Thymus (tissue), 11 donors: ENCODE measurements around the gene GPR68. TPM values are rescaled to one million over a fixed set of nuclear protein-coding genes. Genes with fewer than 3 reads are reported as not detected.
A peak's percentile ranks its signal among the peaks of the same experiment; 100 is the strongest.

Source experiments
- DNase-seq, 9 donors: peaks; one replicate each; pipeline ENCODE4 v3.0.0-alpha.2; 2013; ENCODE audit warnings: low spot score in 9 of 9, low read depth in 6 of 9, missing footprints in 1 of 9
- H3K27ac ChIP-seq, 2 donors: one replicate each; pipeline ENCODE4 v1.5.1; 2013; ENCODE audit warnings: control low read depth in 1 of 2, low read depth in 1 of 2, low read length in 1 of 2, mild to moderate bottlenecking in 1 of 2, moderate library complexity in 1 of 2
- H3K27me3 ChIP-seq, 2 donors: one replicate each; pipeline ENCODE4 v1.5.1; 2013; ENCODE audit warnings: low read length in 1 of 2; ENCODE audit not compliant: control insufficient read depth in 2 of 2, insufficient read depth in 1 of 2
- H3K36me3 ChIP-seq, 2 donors: one replicate each; pipeline ENCODE4 v1.5.1; 2013; ENCODE audit warnings: low read length in 1 of 2, mild to moderate bottlenecking in 1 of 2, moderate library complexity in 1 of 2; ENCODE audit not compliant: control insufficient read depth in 2 of 2, insufficient read depth in 2 of 2
- H3K4me1 ChIP-seq, 2 donors: one replicate each; pipeline ENCODE4 v1.5.1; 2013; ENCODE audit warnings: low read length in 2 of 2; ENCODE audit not compliant: control insufficient read depth in 2 of 2, insufficient read depth in 2 of 2
- H3K4me3 ChIP-seq, 2 donors: one replicate each; pipeline ENCODE4 v1.5.1; 2013; ENCODE audit warnings: low read length in 2 of 2, control low read depth in 1 of 2, mild to moderate bottlenecking in 1 of 2
- H3K9me3 ChIP-seq, 2 donors: one replicate each; pipeline ENCODE4 v1.5.1; 2013; ENCODE audit warnings: low read length in 1 of 2, mild to moderate bottlenecking in 1 of 2; ENCODE audit not compliant: control insufficient read depth in 2 of 2, insufficient read depth in 1 of 2
- WGBS: extraction: QIAGEN DNeasy Blood & Tissue Kit; methylation state at CpG from one replicate; pipeline ENCODE4 v1.1.7; 2013; 5-methylcytosine and 5-hydroxymethylcytosine counted together
- polyA plus RNA-seq: library from polyadenylated mRNA; stranded (reverse); fragments of 200-250 nt; gene quantifications from one replicate; pipeline ENCODE4 v1.2.3, GENCODE V29; 2013
- total RNA-seq: library from RNA; stranded (reverse); fragments of 120-200 nt; gene quantifications from one replicate; pipeline ENCODE4 v1.2.4, GENCODE V29; 2013
- donor health status: healthy.

GPR68 gene
- total and polyA plus RNA-seq, 2 donors = 1.4 to 3.6 TPM

DNA sequence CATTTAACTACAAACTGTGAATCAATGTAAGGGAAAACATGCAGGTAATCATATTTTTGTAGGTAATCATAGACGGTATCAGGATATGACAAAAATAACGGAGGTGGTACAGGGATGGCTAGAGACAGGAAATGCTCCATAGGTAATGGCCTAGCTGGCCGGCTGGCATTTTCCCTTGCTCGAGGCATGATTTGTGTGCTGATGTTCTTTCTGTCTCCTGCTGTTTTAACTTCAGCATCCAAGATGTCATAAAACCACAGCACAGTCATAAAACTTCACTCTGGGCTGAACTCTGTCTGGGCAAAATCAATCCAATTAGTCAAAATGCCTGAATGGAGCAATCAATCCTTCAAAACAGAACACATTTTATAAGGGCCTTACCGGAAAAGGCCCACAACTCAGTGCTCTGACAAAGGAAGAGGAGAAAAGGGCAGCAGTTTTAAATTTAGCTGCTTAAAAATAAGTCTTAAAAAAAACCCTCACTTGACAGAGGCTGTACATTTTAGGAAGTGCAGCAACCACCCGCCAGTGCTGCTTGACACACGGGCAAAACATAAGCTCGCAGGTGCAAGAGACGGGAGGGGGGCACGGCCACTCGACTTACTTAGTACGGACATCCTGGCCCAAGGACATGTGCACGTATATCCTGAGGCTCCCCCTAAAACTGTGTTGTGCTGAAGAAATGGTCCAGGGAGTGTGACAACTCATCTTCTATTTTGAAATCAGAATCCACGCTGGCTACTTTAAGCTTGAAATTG is 40.5 kb upstream of the GPR68 start:
- Histone ChIP-seq H3K4me1 (peaks cover 10 to 40% of the 10 kb centered on the region in 2 donors), H3K27me3 (no peaks in the 10 kb centered on the region), H3K27ac (peak overlapping the region in 1 of 2 donors; percentile 20), H3K36me3 (peaks cover 72 to 96% of the 10 kb centered on the region in 2 donors), H3K4me3 (no peak overlapping the region), H3K9me3 (peaks cover 1 to 8% of the 10 kb centered on the region in 2 donors)
- 29% methylated on average over 14 of the region's 14 CpGs for WGBS
- DNase-seq = peak in 1 of 9 donors; percentile 38

DNA sequence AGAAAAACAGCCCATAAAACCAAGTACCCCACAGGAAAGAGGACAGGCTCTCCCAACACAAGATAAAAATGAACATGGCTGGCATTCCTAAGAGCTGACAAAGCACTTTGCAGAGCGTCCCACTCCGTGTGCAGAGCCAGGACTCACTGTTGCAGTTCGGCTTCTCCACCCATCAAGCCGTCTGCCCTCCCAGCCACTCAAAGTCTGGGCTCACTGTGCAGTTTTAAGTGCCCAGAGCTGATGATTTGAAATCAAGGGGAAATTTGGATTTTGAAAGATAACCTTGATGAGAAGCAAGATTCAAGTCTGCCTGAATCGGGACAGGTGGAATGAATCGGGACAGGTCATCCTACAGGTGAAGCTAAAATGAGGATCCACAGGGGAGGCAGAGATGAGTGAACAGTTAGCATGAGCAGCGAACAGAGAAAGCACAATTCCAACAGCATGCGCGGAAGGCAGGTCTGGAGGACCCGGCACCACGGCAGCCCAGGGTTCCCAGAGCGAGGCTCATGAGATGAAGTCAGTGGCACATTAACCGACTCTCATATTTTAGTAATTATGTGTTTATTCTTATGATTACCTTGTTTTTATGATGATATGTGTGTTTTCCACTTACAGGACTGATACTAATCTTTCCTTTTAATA is 39.8 kb upstream of the GPR68 start:
- no peak for DNase-seq
- H3K27ac ChIP-seq = no peak overlapping the region
- H3K27me3 ChIP-seq = no peaks in the 10 kb centered on the region
- peaks cover 10 to 47% of the 10 kb centered on the region in 2 donors for H3K4me1 ChIP-seq
- peaks cover 1 to 8% of the 10 kb centered on the region in 2 donors for H3K9me3 ChIP-seq
- H3K4me3 ChIP-seq = no peak overlapping the region
- peaks cover 72 to 96% of the 10 kb centered on the region in 2 donors for H3K36me3 ChIP-seq
- WGBS = 98% methylated on average over 13 of the region's 13 CpGs

DNA sequence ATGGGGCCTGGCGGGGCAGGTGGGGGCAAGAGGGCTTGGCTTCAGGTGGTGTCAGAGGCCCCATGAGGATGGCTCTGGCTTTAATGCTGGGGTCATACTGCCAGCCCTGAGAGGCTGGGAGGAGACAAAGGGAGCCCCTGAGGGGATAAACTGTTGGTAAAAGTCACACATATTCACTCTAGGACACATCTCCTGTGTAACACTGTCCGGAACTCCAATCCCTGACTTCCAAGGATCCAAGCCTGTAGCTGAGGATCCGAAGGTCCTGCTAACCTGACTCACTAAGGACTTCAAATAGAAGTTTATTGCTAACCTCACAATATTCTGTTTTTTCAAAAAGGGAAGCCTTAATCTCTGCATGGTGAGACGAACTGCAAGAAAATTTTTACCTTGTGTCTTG is 39.2 kb upstream of the GPR68 start:
- H3K27ac ChIP-seq = no peak overlapping the region
- H3K9me3 ChIP-seq = peaks cover 1 to 8% of the 10 kb centered on the region in 2 donors
- peaks cover 10 to 49% of the 10 kb centered on the region in 2 donors for H3K4me1 ChIP-seq
- 96% methylated on average over 4 of the region's 4 CpGs for WGBS
- no peak overlapping the region for H3K4me3 ChIP-seq
- H3K36me3 ChIP-seq = peaks cover 72 to 95% of the 10 kb centered on the region in 2 donors
- DNase-seq = no peak
- H3K27me3 ChIP-seq = no peaks in the 10 kb centered on the region

DNA sequence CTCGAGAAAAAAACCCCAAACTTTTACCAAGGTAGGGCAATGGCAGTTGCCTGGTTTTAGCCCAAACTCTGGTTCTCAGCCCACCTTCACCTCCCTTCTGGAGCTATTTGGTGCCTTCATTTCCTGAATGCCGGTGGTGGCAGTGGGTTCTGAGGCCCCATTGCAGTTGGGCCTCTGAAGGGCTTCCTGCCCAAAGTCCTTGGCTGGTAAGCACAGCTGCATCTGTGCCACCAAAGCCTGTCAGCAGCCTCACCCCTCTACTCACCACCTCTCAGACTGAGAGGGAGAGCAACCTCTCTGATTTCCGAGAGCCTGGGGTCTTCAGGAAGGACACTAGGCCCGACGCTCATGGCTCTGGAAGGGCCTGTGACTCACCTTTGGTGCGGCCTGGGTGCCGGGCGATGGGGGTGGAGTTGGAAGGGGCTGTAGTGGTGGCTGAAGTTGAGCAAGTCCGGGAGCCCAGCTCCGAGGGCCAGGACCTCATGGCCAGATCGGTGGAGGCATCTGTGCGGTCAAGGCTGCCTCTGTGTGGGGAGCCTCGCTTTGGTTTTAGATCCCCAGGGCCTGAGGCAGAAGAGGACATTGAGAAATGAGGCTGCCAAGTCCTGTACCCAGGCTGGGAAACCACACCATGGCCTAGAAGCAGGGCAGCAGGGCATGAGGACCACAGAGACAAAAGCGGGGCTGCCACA is 38.6 kb upstream of the GPR68 start:
- WGBS = 74% methylated on average over 14 of the region's 14 CpGs
- H3K27me3 ChIP-seq = no peaks in the 10 kb centered on the region
- peaks cover 1 to 8% of the 10 kb centered on the region in 2 donors for H3K9me3 ChIP-seq
- H3K4me3 ChIP-seq = no peak overlapping the region
- peaks cover 10 to 49% of the 10 kb centered on the region in 2 donors for H3K4me1 ChIP-seq
- peak in 3 of 9 donors; percentile 37 to 62 (median 48) for DNase-seq
- peaks cover 72 to 96% of the 10 kb centered on the region in 2 donors for H3K36me3 ChIP-seq
- peak overlapping the region in 1 of 2 donors; percentile 68 for H3K27ac ChIP-seq

DNA sequence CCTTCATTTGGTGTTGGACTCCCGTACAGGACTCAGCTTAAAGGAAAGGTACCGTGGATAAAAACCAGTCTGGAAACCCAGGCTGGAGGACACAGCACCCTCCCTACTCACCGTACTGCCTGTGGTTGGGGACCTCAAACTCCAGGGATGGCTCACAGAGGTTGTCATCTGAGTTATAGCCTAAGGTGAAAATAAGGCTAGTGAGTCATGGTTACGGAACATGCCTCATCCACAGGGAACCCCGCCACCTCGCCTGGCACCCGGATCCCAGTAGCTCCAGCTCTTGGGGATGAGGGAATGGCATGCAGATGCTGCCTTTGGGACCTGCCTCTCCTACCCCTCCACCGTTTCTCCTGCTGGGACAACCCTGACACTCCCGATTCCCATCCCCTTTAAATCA is 36.8 kb upstream of the GPR68 start:
- Histone ChIP-seq H3K4me1 (peaks cover 10 to 49% of the 10 kb centered on the region in 2 donors), H3K9me3 (peaks cover 1 to 8% of the 10 kb centered on the region in 2 donors), H3K36me3 (peaks cover 78 to 98% of the 10 kb centered on the region in 2 donors), H3K4me3 (no peak overlapping the region), H3K27ac (no peak overlapping the region), H3K27me3 (no peaks in the 10 kb centered on the region)
- WGBS = 98% methylated on average over 9 of the region's 9 CpGs
- DNase-seq = no peak

DNA sequence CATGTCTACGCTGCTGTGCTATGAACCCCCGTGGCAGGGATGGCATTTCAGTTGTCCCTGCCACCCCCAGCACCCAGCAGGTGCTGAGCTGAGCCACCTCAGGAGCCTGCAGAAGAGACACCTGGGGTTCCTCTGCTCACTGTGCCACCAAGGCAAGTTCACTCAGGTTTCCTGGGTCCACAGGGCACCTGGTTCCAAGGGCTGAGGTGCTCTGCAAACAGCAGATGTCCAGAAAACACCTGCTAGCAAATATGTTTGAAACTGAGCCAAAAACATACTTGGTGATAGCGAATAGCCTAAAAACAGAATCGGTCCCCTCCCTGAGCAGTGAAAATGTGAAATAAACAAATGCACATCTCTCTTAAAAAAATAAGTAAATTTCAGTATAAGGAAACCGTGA is 35.6 kb upstream of the GPR68 start:
- no peak overlapping the region for H3K27ac ChIP-seq
- no peaks in the 10 kb centered on the region for H3K27me3 ChIP-seq
- peaks cover 80 to 93% of the 10 kb centered on the region in 2 donors for H3K36me3 ChIP-seq
- DNase-seq = peak in 1 of 9 donors; percentile 42
- WGBS = 81% methylated on average over 5 of the region's 5 CpGs
- peaks cover 10 to 44% of the 10 kb centered on the region in 2 donors for H3K4me1 ChIP-seq
- H3K9me3 ChIP-seq = peaks cover 1 to 8% of the 10 kb centered on the region in 2 donors
- H3K4me3 ChIP-seq = no peak overlapping the region

DNA sequence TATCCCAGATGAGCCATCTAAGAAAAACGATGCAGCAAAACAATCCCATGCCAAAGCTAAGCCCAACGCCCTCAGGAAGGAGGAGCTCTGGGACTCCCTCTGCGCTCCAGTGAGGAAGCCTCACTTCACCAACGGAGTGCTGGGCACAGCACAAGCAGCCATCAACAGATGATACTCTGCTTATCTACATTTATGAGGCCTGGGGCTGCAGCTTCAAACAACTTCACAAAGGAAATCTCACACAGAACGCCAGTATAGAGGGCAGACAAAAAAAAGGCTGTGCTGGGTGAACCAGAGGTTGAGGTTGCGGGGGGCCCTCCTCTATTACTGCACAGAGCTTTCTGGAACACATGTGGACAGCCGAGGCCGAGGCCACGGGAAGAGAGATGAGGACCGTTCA is 34.9 kb upstream of the GPR68 start:
- 99% methylated on average over 10 of the region's 10 CpGs for WGBS
- H3K9me3 ChIP-seq = peaks cover 1 to 8% of the 10 kb centered on the region in 2 donors
- H3K4me1 ChIP-seq = peaks cover 5 to 36% of the 10 kb centered on the region in 2 donors
- peaks cover 84 to 93% of the 10 kb centered on the region in 2 donors for H3K36me3 ChIP-seq
- H3K4me3 ChIP-seq = no peak overlapping the region
- H3K27me3 ChIP-seq = no peaks in the 10 kb centered on the region
- no peak for DNase-seq
- H3K27ac ChIP-seq = no peak overlapping the region

DNA sequence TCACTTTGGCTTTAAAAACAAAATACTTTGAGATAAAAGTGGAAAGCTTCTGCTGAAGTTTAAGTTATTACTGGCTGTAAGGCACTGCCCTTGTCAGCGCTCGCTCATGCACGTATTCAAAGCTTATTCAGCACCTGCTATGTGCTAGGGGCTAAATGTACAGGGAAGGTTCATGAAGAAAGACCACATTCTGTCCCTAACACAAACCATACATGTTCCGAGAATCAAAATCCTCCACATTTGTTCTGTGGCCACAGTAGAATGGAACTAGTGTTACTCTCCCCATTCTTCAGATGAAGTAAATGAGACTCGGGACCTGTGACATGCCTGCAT is 33.8 kb upstream of the GPR68 start:
- DNase-seq = no peak
- Histone ChIP-seq H3K4me1 (peaks cover 4 to 27% of the 10 kb centered on the region in 2 donors), H3K27me3 (no peaks in the 10 kb centered on the region), H3K9me3 (peaks cover 1 to 6% of the 10 kb centered on the region in 2 donors), H3K27ac (no peak overlapping the region), H3K4me3 (no peak overlapping the region), H3K36me3 (peaks cover 90 to 92% of the 10 kb centered on the region in 2 donors)
- WGBS = 96% methylated on average over 5 of the region's 5 CpGs
